Measurements from ENCODE around the gene MACROH2A1.

MACROH2A1 gene

DNA sequence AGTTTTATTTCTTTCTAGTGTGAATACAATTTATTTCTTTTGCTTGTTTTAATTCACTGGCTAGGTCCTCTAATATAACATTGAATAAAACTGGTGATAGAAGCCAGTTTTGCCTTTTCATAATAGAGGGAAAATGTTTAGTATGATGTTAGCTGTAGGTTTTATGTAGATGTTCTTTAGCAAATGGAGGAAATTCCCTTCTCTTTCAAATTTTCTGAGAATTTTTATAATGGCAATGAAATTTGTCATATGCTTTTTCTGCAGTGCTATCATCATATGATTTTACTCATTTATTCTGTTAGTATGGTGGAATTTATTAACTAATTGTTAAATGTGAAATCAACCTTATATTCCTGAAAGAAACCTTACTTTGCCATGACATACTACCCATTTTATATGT is 18.1 kb upstream of the MACROH2A1 start:
- Histone ChIP-seq H3K9me3 (ENCODE audit: control insufficient read depth, insufficient read depth, low read length) (no peaks in the 10 kb centered on the region), H3K27me3 (ENCODE audit: control insufficient read depth, low read length) (peaks cover 38% of the 10 kb centered on the region), H3K4me3 (ENCODE audit: low read length) (no peak overlapping the region), H3K79me2 (ENCODE audit: control insufficient read depth, low read length) (no peaks in the 10 kb centered on the region), H3K36me3 (ENCODE audit: control insufficient read depth, low read length) (no peaks in the 10 kb centered on the region), H3K9me2 (replicated peaks; ENCODE audit: control insufficient read depth, low read length) (no peaks in the 10 kb centered on the region), H3K27ac (ENCODE audit: low read depth, low read length) (no peak overlapping the region), H3K4me1 (ENCODE audit: control insufficient read depth, low read length) (no peaks in the 10 kb centered on the region), H3K4me2 (ENCODE audit: low read length) (no peak overlapping the region), H4K20me1 (ENCODE audit: control insufficient read depth, insufficient read depth, low read depth, low read length) (no peaks in the 10 kb centered on the region), H3F3A (ENCODE audit: control insufficient read depth, insufficient read depth) (no peaks in the 10 kb centered on the region)
- TF ChIP-seq, protein P1, sequence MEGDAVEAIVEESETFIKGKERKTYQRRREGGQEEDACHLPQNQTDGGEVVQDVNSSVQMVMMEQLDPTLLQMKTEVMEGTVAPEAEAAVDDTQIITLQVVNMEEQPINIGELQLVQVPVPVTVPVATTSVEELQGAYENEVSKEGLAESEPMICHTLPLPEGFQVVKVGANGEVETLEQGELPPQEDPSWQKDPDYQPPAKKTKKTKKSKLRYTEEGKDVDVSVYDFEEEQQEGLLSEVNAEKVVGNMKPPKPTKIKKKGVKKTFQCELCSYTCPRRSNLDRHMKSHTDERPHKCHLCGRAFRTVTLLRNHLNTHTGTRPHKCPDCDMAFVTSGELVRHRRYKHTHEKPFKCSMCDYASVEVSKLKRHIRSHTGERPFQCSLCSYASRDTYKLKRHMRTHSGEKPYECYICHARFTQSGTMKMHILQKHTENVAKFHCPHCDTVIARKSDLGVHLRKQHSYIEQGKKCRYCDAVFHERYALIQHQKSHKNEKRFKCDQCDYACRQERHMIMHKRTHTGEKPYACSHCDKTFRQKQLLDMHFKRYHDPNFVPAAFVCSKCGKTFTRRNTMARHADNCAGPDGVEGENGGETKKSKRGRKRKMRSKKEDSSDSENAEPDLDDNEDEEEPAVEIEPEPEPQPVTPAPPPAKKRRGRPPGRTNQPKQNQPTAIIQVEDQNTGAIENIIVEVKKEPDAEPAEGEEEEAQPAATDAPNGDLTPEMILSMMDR (IDR thresholded peaks at IDR 0.05; ENCODE audit: low read depth, low read length, poor library complexity, severe bottlenecking), result no peak
- TF ChIP-seq EZH2phosphoT487 (IDR thresholded peaks at IDR 0.05; ENCODE audit: borderline replicate concordance, low read length), result no peak

- Histone ChIP-seq H3K4me3 (ENCODE audit: low read length) (no peak overlapping the region), H3K4me1 (ENCODE audit: control insufficient read depth, low read length) (peaks cover 4% of the 10 kb centered on the region), H3K27me3 (ENCODE audit: control insufficient read depth, low read length) (peaks cover 6% of the 10 kb centered on the region), H3K27ac (ENCODE audit: low read depth, low read length) (no peak overlapping the region), H3K4me2 (ENCODE audit: low read length) (no peak overlapping the region), H3K9me2 (replicated peaks; ENCODE audit: control insufficient read depth, low read length) (no peaks in the 10 kb centered on the region), H3F3A (ENCODE audit: control insufficient read depth, insufficient read depth) (no peaks in the 10 kb centered on the region), H3K79me2 (ENCODE audit: control insufficient read depth, low read length) (peaks cover 2% of the 10 kb centered on the region; the same call in 1 of the 2 replicates), H3K9me3 (ENCODE audit: control insufficient read depth, insufficient read depth, low read length) (no peaks in the 10 kb centered on the region), H3K36me3 (ENCODE audit: control insufficient read depth, low read length) (no peaks in the 10 kb centered on the region), H4K20me1 (ENCODE audit: control insufficient read depth, insufficient read depth, low read depth, low read length) (no peaks in the 10 kb centered on the region)
- TF ChIP-seq, protein P1 (IDR thresholded peaks at IDR 0.05; ENCODE audit: low read depth, low read length, poor library complexity, severe bottlenecking), result no peak
- TF ChIP-seq EZH2phosphoT487 (IDR thresholded peaks at IDR 0.05; ENCODE audit: borderline replicate concordance, low read length), result no peak
Measured at GRCh38 chr5:135405082-135405481, 6.1 kb upstream of the MACROH2A1 start.

- Histone ChIP-seq H3K36me3 (ENCODE audit: control insufficient read depth, low read length) (peaks cover 15% of the 10 kb centered on the region), H3K9me3 (ENCODE audit: control insufficient read depth, insufficient read depth, low read length) (no peaks in the 10 kb centered on the region), H3K4me1 (ENCODE audit: control insufficient read depth, low read length) (peaks cover 22% of the 10 kb centered on the region), H3K27me3 (ENCODE audit: control insufficient read depth, low read length) (peaks cover 6% of the 10 kb centered on the region), H3K27ac (ENCODE audit: low read depth, low read length) (no peak overlapping the region), H4K20me1 (ENCODE audit: control insufficient read depth, insufficient read depth, low read depth, low read length) (peaks cover 10% of the 10 kb centered on the region), H3K9me2 (replicated peaks; ENCODE audit: control insufficient read depth, low read length) (no peaks in the 10 kb centered on the region), H3K79me2 (ENCODE audit: control insufficient read depth, low read length) (peaks cover 31% of the 10 kb centered on the region), H3K4me2 (ENCODE audit: low read length) (no peak overlapping the region), H3K4me3 (ENCODE audit: low read length) (no peak overlapping the region), H3F3A (ENCODE audit: control insufficient read depth, insufficient read depth) (no peaks in the 10 kb centered on the region)
- no peak for TF ChIP-seq EZH2phosphoT487 (IDR thresholded peaks at IDR 0.05; ENCODE audit: borderline replicate concordance, low read length)
- TF ChIP-seq, protein P1 (IDR thresholded peaks at IDR 0.05; ENCODE audit: low read depth, low read length, poor library complexity, severe bottlenecking), result no peak
Measured at GRCh38 chr5:135402031-135402430, 3.0 kb upstream of the MACROH2A1 start.
